T-cell (primary cell): Measurements from ENCODE around the gene COPS4. TPM values are rescaled to one million over a fixed set of nuclear protein-coding genes. Genes with fewer than 3 reads are reported as not detected.
A peak's percentile ranks its signal among the peaks of the same experiment; 100 is the strongest.
"Not testable (repeated sequence)": the region's sequence is repeated elsewhere in the genome, so short reads cannot be mapped to it uniquely, and the experiment has no call there.

Experiments
- ATAC-seq, 4 experiments: fragments of 200-7000 bp in 3 of 4; fragments of 150-1000 bp in 1 of 4; cut with Tn5 transposase; replicated peaks in 1 of 4; 1 replicate in 3 of 4; 2 replicates in 1 of 4; pipeline ENCODE4 v1.10.0; 2021; ENCODE audit warnings: moderate library complexity in 3 of 4, mild to moderate bottlenecking in 2 of 4, moderate number of reproducible peaks in 1 of 4
- CTCF ChIA-PET, 2 donors: fragments of 300-600 bp; sonication (Branson Sonifier 250); formaldehyde crosslinking; loops; one replicate each; lab custom pipeline; 2022; ENCODE audit warnings: antibody characterized with exemption in 2 of 2; lab: Charles Lee
- POLR2A ChIA-PET, 2 donors: fragments of 300-600 bp; sonication (Branson Sonifier 250); formaldehyde crosslinking; loops; one replicate each; lab custom pipeline; 2022; ENCODE audit warnings: antibody characterized with exemption in 2 of 2; lab: Charles Lee
- DNase-seq, 35 experiments: peaks; one replicate each; pipeline versions ENCODE4 v3.0.0 to v3.0.0-alpha.2; 2013 to 2023
- H3K27ac ChIP-seq: one replicate; pipeline ENCODE4 v1.5.1; 2013; ENCODE audit warnings: low read length
- H3K27me3 ChIP-seq, 2 experiments: replicated peaks in 1 of 2; 1 replicate in 1 of 2; 2 replicates in 1 of 2; pipeline versions ENCODE4 v1.6.1 to v1.7.0; 2013; ENCODE audit warnings: low read length in 1 of 2, mixed read lengths in 1 of 2; ENCODE audit not compliant: control insufficient read depth in 2 of 2, insufficient read depth in 2 of 2; ENCODE audit errors: extremely low read depth in 1 of 2
- H3K36me3 ChIP-seq, 2 donors: 1 replicate in 1 of 2; 2 replicates in 1 of 2; pipeline versions ENCODE4 v1.6.1 to v1.7.0; 2013; ENCODE audit warnings: low read length in 1 of 2; ENCODE audit not compliant: control insufficient read depth in 2 of 2, insufficient read depth in 1 of 2; ENCODE audit errors: extremely low read depth in 1 of 2
- H3K4me1 ChIP-seq, 2 experiments: 1 replicate in 1 of 2; 2 replicates in 1 of 2; pipeline versions ENCODE4 v1.6.1 to v1.7.0; 2013; ENCODE audit warnings: low read length in 2 of 2, mixed read lengths in 1 of 2; ENCODE audit not compliant: insufficient read depth in 2 of 2, control insufficient read depth in 1 of 2; ENCODE audit errors: extremely low read depth in 1 of 2
- H3K4me3 ChIP-seq, 2 donors: 1 replicate in 1 of 2; 2 replicates in 1 of 2; pipeline versions ENCODE4 v1.5.1 to v1.7.0; 2013; ENCODE audit warnings: mild to moderate bottlenecking in 2 of 2, low read length in 1 of 2, moderate library complexity in 1 of 2; ENCODE audit not compliant: control insufficient read depth in 1 of 2; ENCODE audit errors: extremely low read depth in 1 of 2
- H3K9me3 ChIP-seq: 2 replicates; pipeline ENCODE4 v1.7.0; 2013
- H3K27ac Mint-ChIP-seq, 2 donors: one replicate each; pipeline ENCODE4 v1.8.0; 2020 to 2021; ENCODE audit warnings: mild to moderate bottlenecking in 2 of 2, mixed read lengths in 2 of 2
- H3K27me3 Mint-ChIP-seq, 2 donors: one replicate each; pipeline ENCODE4 v1.8.0; 2021 to 2022; ENCODE audit warnings: mixed read lengths in 2 of 2
- H3K36me3 Mint-ChIP-seq: one replicate; pipeline ENCODE4 v1.8.0; 2021; ENCODE audit warnings: mixed read lengths
- H3K4me1 Mint-ChIP-seq, 3 donors: one replicate each; pipeline ENCODE4 v1.8.0; 2020 to 2022; ENCODE audit warnings: mixed read lengths in 3 of 3, mild to moderate bottlenecking in 1 of 3
- H3K4me3 Mint-ChIP-seq, 3 donors: one replicate each; pipeline ENCODE4 v1.8.0; 2020 to 2022; ENCODE audit warnings: mild to moderate bottlenecking in 3 of 3, mixed read lengths in 3 of 3, moderate library complexity in 3 of 3
- H3K9me3 Mint-ChIP-seq, 3 donors: one replicate each; pipeline ENCODE4 v1.8.0; 2020 to 2022; ENCODE audit warnings: mixed read lengths in 3 of 3
- WGBS: methylation state at CpG from one replicate; pipeline ENCODE4 v1.1.5; 2013; ENCODE audit warnings: missing lambda C conversion rate; ENCODE audit not compliant: insufficient coverage; 5-methylcytosine and 5-hydroxymethylcytosine counted together
- total RNA-seq, 35 experiments: library from RNA in 6 of 35; stranded (reverse) in 6 of 35; fragments of 120-200 nt in 1 of 35; gene quantifications; one replicate each; pipeline versions ENCODE4 v1.2.1 to v1.2.4 and lab custom pipeline; 2013 to 2026

COPS4 gene
- total RNA-seq, 5 donors from 2014 or later (not counting 1 experiment from before 2014, with no cell fraction given): 19.9 to 28.3 (median 22.2) TPM

GRCh38 chr4:83028976-83029375, 6.0 kb upstream of the COPS4 start:
- H3K27ac ChIP-seq: no peak overlapping the region
- H3K36me3 Mint-ChIP-seq: peaks cover 3% of the 10 kb centered on the region
- H3K27me3 ChIP-seq: peaks cover 0 to 10% of the 10 kb centered on the region in 2 experiments
- H3K4me3 Mint-ChIP-seq: no peak overlapping the region
- H3K27ac Mint-ChIP-seq: no peak overlapping the region
- POLR2A ChIA-PET: no interaction called here
- H3K9me3 ChIP-seq: peaks cover 2% of the 10 kb centered on the region
- CTCF ChIA-PET: interaction anchor here in 1 of 2 donors (1.6 kb wide), 1 partner anchor 18 kb away, joined by 3 read pairs; the partner anchor contains the start of gene LIN54
- H3K27me3 Mint-ChIP-seq: no peaks in the 10 kb centered on the region
- no peaks in the 10 kb centered on the region for H3K4me1 Mint-ChIP-seq
- DNase-seq: no peak
- ATAC-seq: no peak
- WGBS: no CpG with 5 or more reads among the region's 3 CpGs
- H3K4me3 ChIP-seq: no peak overlapping the region
- peaks cover 0 to 4% (median 2%) of the 10 kb centered on the region in 3 donors for H3K9me3 Mint-ChIP-seq
- no peaks in the 10 kb centered on the region for H3K4me1 ChIP-seq
- no peaks in the 10 kb centered on the region for H3K36me3 ChIP-seq

GRCh38 chr4:83029688-83030087, 5.3 kb upstream of the COPS4 start:
- POLR2A ChIA-PET: interaction anchor here in 1 of 2 donors (0.5 kb wide), 1 partner anchor 180 kb away, joined by 3 read pairs; no protein-coding TSS in a partner anchor
- ATAC-seq: no peak

GRCh38 chr4:83036991-83037665, 2.1 kb downstream of the COPS4 start:
- H3K36me3 ChIP-seq: no peaks in the 10 kb centered on the region
- ChIA-PET CTCF (interaction anchor here (0.6 to 1.1 kb wide), 6 partner anchors 25 to 285 kb away, joined by 3 to 6 read pairs (median 4); no protein-coding TSS in a partner anchor), POLR2A (interaction anchor here (0.5 to 0.7 kb wide), 2 partner anchors 26 to 247 kb away, joined by 4 to 12 read pairs; partner anchors contain the start of gene LIN54 (in 1 of the 2))
- H3K4me3 ChIP-seq: no peak overlapping the region
- Mint-ChIP-seq H3K36me3 (peaks cover 6% of the 10 kb centered on the region), H3K9me3 (no peaks in the 10 kb centered on the region), H3K27ac (no peak overlapping the region), H3K4me3 (peak overlapping the region; percentile 21 to 97 (median 53)), H3K27me3 (no peaks in the 10 kb centered on the region), H3K4me1 (peaks cover 50% of the 10 kb centered on the region in 3 donors)
- no peak for ATAC-seq
- DNase-seq: no peak
- no CpG with 5 or more reads among the region's 5 CpGs for WGBS
- H3K27ac ChIP-seq: no peak overlapping the region
- peaks cover 10 to 13% of the 10 kb centered on the region in 2 experiments for H3K4me1 ChIP-seq
- H3K9me3 ChIP-seq: no peaks in the 10 kb centered on the region
- no peaks in the 10 kb centered on the region for H3K27me3 ChIP-seq

More at GRCh38 chr4:83029688-83030087, 5.3 kb upstream of the COPS4 start:
- no peak for DNase-seq
- peaks cover 3% of the 10 kb centered on the region for H3K36me3 Mint-ChIP-seq
- Histone ChIP-seq H3K36me3 (no peaks in the 10 kb centered on the region), H3K4me3 (no peak overlapping the region), H3K27ac (no peak overlapping the region), H3K4me1 (no peaks in the 10 kb centered on the region), H3K27me3 (peaks cover 0 to 10% of the 10 kb centered on the region in 2 experiments), H3K9me3 (peaks cover 1% of the 10 kb centered on the region)
- 100% methylated on average over 1 of the region's 1 CpG for WGBS
- peaks cover 0 to 4% (median 2%) of the 10 kb centered on the region in 3 donors for H3K9me3 Mint-ChIP-seq
- no peaks in the 10 kb centered on the region for H3K27me3 Mint-ChIP-seq
- H3K27ac Mint-ChIP-seq: no peak overlapping the region
- peaks cover 0 to 3% (median 2%) of the 10 kb centered on the region in 3 donors for H3K4me1 Mint-ChIP-seq
- H3K4me3 Mint-ChIP-seq: no peak overlapping the region
- CTCF ChIA-PET: no interaction called here

GRCh38 chr4:83040269-83040668, 5.3 kb downstream of the COPS4 start:
- 90% methylated on average over 2 of the region's 3 CpGs for WGBS
- H3K4me3 Mint-ChIP-seq: no peak overlapping the region
- no peak for ATAC-seq
- CTCF ChIA-PET: interaction anchor here in 1 of 2 donors (0.5 kb wide), 1 partner anchor 113 kb away, joined by 3 read pairs; no protein-coding TSS in a partner anchor
- no peaks in the 10 kb centered on the region for H3K27me3 Mint-ChIP-seq
- H3K4me1 Mint-ChIP-seq: peaks cover 50 to 56% (median 53%) of the 10 kb centered on the region in 3 donors
- H3K36me3 Mint-ChIP-seq: peaks cover 6% of the 10 kb centered on the region
- H3K9me3 Mint-ChIP-seq: no peaks in the 10 kb centered on the region
- H3K36me3 ChIP-seq: no peaks in the 10 kb centered on the region
- H3K4me3 ChIP-seq: no peak overlapping the region
- H3K27me3 ChIP-seq: no peaks in the 10 kb centered on the region
- no peak overlapping the region for H3K27ac ChIP-seq
- no peak for DNase-seq
- H3K4me1 ChIP-seq: peaks cover 15 to 17% of the 10 kb centered on the region in 2 experiments
- no peaks in the 10 kb centered on the region for H3K9me3 ChIP-seq
- POLR2A ChIA-PET: interaction anchor here (0.6 to 0.8 kb wide), 3 partner anchors 27 to 611 kb away, joined by 3 to 4 read pairs (median 3); no protein-coding TSS in a partner anchor
- no peak overlapping the region for H3K27ac Mint-ChIP-seq

GRCh38 chr4:83043157-83043556, 8.2 kb downstream of the COPS4 start:
- H3K36me3 ChIP-seq, ATAC-seq, H3K9me3 Mint-ChIP-seq, H3K9me3 ChIP-seq, H3K36me3 Mint-ChIP-seq, DNase-seq, H3K27ac Mint-ChIP-seq, H3K27me3 Mint-ChIP-seq, H3K27ac ChIP-seq, POLR2A ChIA-PET, H3K4me3 Mint-ChIP-seq, H3K27me3 ChIP-seq, H3K4me3 ChIP-seq: not testable (repeated sequence)
- peaks cover 29 to 41% (median 33%) of the 10 kb centered on the region in 3 donors for H3K4me1 Mint-ChIP-seq
- H3K4me1 ChIP-seq: peaks cover 2 to 12% of the 10 kb centered on the region in 2 experiments
- CTCF ChIA-PET: interaction anchor here in 1 of 2 donors (0.6 kb wide), 1 partner anchor 42 kb away, joined by 3 read pairs; no protein-coding TSS in a partner anchor
- WGBS: no CpG with 5 or more reads among the region's 2 CpGs

GRCh38 chr4:83043801-83044407, 8.9 kb downstream of the COPS4 start:
- no peak overlapping the region for H3K27ac Mint-ChIP-seq

More at GRCh38 chr4:83043801-83044407, 8.9 kb downstream of the COPS4 start:
- Mint-ChIP-seq H3K9me3 (no peaks in the 10 kb centered on the region), H3K4me1 (peaks cover 24 to 36% (median 32%) of the 10 kb centered on the region in 3 donors), H3K27me3 (no peaks in the 10 kb centered on the region), H3K36me3 (peaks cover 9% of the 10 kb centered on the region), H3K4me3 (no peak overlapping the region)
- H3K36me3 ChIP-seq: peaks cover 0 to 3% of the 10 kb centered on the region in 2 donors
- no peak overlapping the region for H3K4me3 ChIP-seq
- peaks cover 2 to 12% of the 10 kb centered on the region in 2 experiments for H3K4me1 ChIP-seq
- ATAC-seq (no peak), DNase-seq (no peak)
- H3K9me3 ChIP-seq: no peaks in the 10 kb centered on the region
- no peak overlapping the region for H3K27ac ChIP-seq
- POLR2A ChIA-PET: interaction anchor here in 1 of 2 donors (0.5 kb wide), 1 partner anchor 189 kb away, joined by 8 read pairs; no protein-coding TSS in a partner anchor
- CTCF ChIA-PET: interaction anchor here in 1 of 2 donors (0.6 kb wide), 1 partner anchor 41 kb away, joined by 3 read pairs; no protein-coding TSS in a partner anchor
- 100% methylated on average over 3 of the region's 14 CpGs for WGBS
- H3K27me3 ChIP-seq: no peaks in the 10 kb centered on the region
